Measurements from ENCODE around the gene KRTAP4-6. TPM values are rescaled to one million over a fixed set of nuclear protein-coding genes. Genes with fewer than 3 reads are reported as not detected.
"Not testable (repeated sequence)": the region's sequence is repeated elsewhere in the genome, so short reads cannot be mapped to it uniquely, and the experiment has no call there.

Gene KRTAP4-6
- total RNA-seq, 6 donors from 2014 or later: not detected

GRCh38 chr17:41121742-41122141 lies 18.6 kb downstream of the KRTAP4-6 start:
- Histone ChIP-seq H3K27ac (no peak overlapping the region), H3K36me3 (no peaks in the 10 kb centered on the region), H3K9me3 (no peaks in the 10 kb centered on the region), H3K4me3 (no peak overlapping the region), H3K27me3 (no peaks in the 10 kb centered on the region), H3K4me1 (no peaks in the 10 kb centered on the region)
- ATAC-seq (ENCODE audit: low FRiP score in 2 of 2): no peak
- no peak for DNase-seq
- no peak for TF ChIP-seq POLR2AphosphoS5 (IDR thresholded peaks at IDR 0.05)
- no peak for TF ChIP-seq CTCF (IDR thresholded peaks at IDR 0.05)
- no peak for TF ChIP-seq POLR2A (IDR thresholded peaks at IDR 0.05)
- no peak for TF ChIP-seq EP300 (IDR thresholded peaks at IDR 0.05)
- 84 to 92% methylated on average over 2 of the region's 2 CpGs for WGBS, 2 donors

GRCh38 chr17:41119696-41120690 lies 20.4 kb downstream of the KRTAP4-6 start:
- not testable (repeated sequence) for H3K4me1 ChIP-seq; H3K27me3 ChIP-seq; DNase-seq; H3K36me3 ChIP-seq; H3K9me3 ChIP-seq; ATAC-seq (ENCODE audit: low FRiP score in 2 of 2); H3K4me3 ChIP-seq; H3K27ac ChIP-seq
- 42 to 47% methylated on average over 11 of the region's 11 CpGs for WGBS, 2 donors

GRCh38 chr17:41118721-41119120 lies 21.6 kb downstream of the KRTAP4-6 start:
- 91 to 96% methylated on average over 4 of the region's 4 CpGs for WGBS, 2 donors
- H3K27ac ChIP-seq: no peak overlapping the region

GRCh38 chr17:41117846-41118386 lies 22.4 kb downstream of the KRTAP4-6 start, which contains the start of gene KRTAP4-11:
TSS of gene KRTAP4-11 (minus strand) at chr17:41118373. CDS start at chr17:41118315, 58 bp downstream.
- WGBS, 2 donors: 78 to 79% methylated on average over 10 of the region's 10 CpGs
- not testable (repeated sequence) for ATAC-seq (ENCODE audit: low FRiP score in 2 of 2); H3K4me3 ChIP-seq; H3K27ac ChIP-seq; H3K27me3 ChIP-seq; H3K36me3 ChIP-seq; H3K9me3 ChIP-seq; H3K4me1 ChIP-seq
- DNase-seq: peak in 1 of 2 donors; percentile 68

More at GRCh38 chr17:41118721-41119120, 21.6 kb downstream of the KRTAP4-6 start:
- no peak for ATAC-seq (ENCODE audit: low FRiP score in 2 of 2)
- TF ChIP-seq CTCF (IDR thresholded peaks at IDR 0.05) (no peak), EP300 (IDR thresholded peaks at IDR 0.05) (no peak), POLR2A (IDR thresholded peaks at IDR 0.05) (no peak), POLR2AphosphoS5 (IDR thresholded peaks at IDR 0.05) (no peak)
- DNase-seq: no peak
- H3K9me3 ChIP-seq: no peaks in the 10 kb centered on the region
- no peaks in the 10 kb centered on the region for H3K4me1 ChIP-seq
- no peaks in the 10 kb centered on the region for H3K36me3 ChIP-seq
- no peak overlapping the region for H3K4me3 ChIP-seq
- H3K27me3 ChIP-seq: no peaks in the 10 kb centered on the region

- DNase-seq: no peak
- no peak for TF ChIP-seq POLR2AphosphoS5 (IDR thresholded peaks at IDR 0.05)
- no peak for TF ChIP-seq EP300 (IDR thresholded peaks at IDR 0.05)
- H3K27ac ChIP-seq: no peak overlapping the region
- no peak for ATAC-seq (ENCODE audit: low FRiP score in 2 of 2)
- H3K4me1 ChIP-seq: no peaks in the 10 kb centered on the region
- H3K36me3 ChIP-seq: no peaks in the 10 kb centered on the region
- no peaks in the 10 kb centered on the region for H3K9me3 ChIP-seq
- H3K4me3 ChIP-seq: no peak overlapping the region
- 50 to 56% methylated on average over 5 of the region's 5 CpGs for WGBS, 2 donors
- no peaks in the 10 kb centered on the region for H3K27me3 ChIP-seq
Measured at GRCh38 chr17:41116297-41116696, 24.0 kb downstream of the KRTAP4-6 start.

GRCh38 chr17:41111151-41111885 lies 29.0 kb downstream of the KRTAP4-6 start:
- DNase-seq (no peak), ATAC-seq (ENCODE audit: low FRiP score in 2 of 2) (no peak)
- no peaks in the 10 kb centered on the region for H3K27me3 ChIP-seq
- no peak overlapping the region for H3K4me3 ChIP-seq
- H3K36me3 ChIP-seq: no peaks in the 10 kb centered on the region
- H3K27ac ChIP-seq: no peak overlapping the region
- no peaks in the 10 kb centered on the region for H3K9me3 ChIP-seq
- 74 to 79% methylated on average over 2 of the region's 2 CpGs for WGBS, 2 donors
- TF ChIP-seq CTCF (IDR thresholded peaks at IDR 0.05): no peak
- no peak for TF ChIP-seq EP300 (IDR thresholded peaks at IDR 0.05)
- TF ChIP-seq POLR2AphosphoS5 (IDR thresholded peaks at IDR 0.05): no peak
- TF ChIP-seq POLR2A (IDR thresholded peaks at IDR 0.05): no peak
- H3K4me1 ChIP-seq: no peaks in the 10 kb centered on the region

- not testable (repeated sequence) for H3K9me3 ChIP-seq; DNase-seq; H3K27me3 ChIP-seq; H3K36me3 ChIP-seq; ATAC-seq (ENCODE audit: low FRiP score in 2 of 2); H3K4me1 ChIP-seq; H3K4me3 ChIP-seq; H3K27ac ChIP-seq
- WGBS, 2 donors: 0% methylated on average over 1 of the region's 1 CpG
Measured at GRCh38 chr17:41108728-41109386, 31.5 kb downstream of the KRTAP4-6 start.

Measured in upper lobe of left lung (tissue), 6 donors.